Psoas muscle (tissue), 8 donors: ENCODE measurements around the gene USP30. TPM values are rescaled to one million over a fixed set of nuclear protein-coding genes. Genes with fewer than 3 reads are reported as not detected.

ENCODE experiments used
- ATAC-seq, 4 donors: fragments of 200-7000 bp; cut with Tn5 transposase; one replicate each; pipeline ENCODE4 v1.9.1; 2020; ENCODE audit warnings: moderate library complexity in 3 of 4, mild to moderate bottlenecking in 2 of 4
- DNase-seq, 2 donors: peaks; one replicate each; pipeline ENCODE4 v3.0.0-alpha.2; 2020
- H3K27ac ChIP-seq: fragments of 200-600 bp; one replicate; pipeline ENCODE4 v1.8.0; 2022
- H3K27me3 ChIP-seq, 3 donors: fragments of 200-600 bp in 1 of 3; one replicate each; pipeline versions ENCODE4 v1.6.1 to v1.8.0; 2013 to 2022; ENCODE audit warnings: low read length in 2 of 3, mild to moderate bottlenecking in 2 of 3, moderate library complexity in 1 of 3; ENCODE audit not compliant: insufficient read depth in 3 of 3
- H3K36me3 ChIP-seq, 2 donors: fragments of 200-600 bp in 1 of 2; one replicate each; pipeline versions ENCODE4 v1.6.1 to v1.8.0; 2013 to 2022; ENCODE audit warnings: low read depth in 1 of 2, mild to moderate bottlenecking in 1 of 2, moderate library complexity in 1 of 2; ENCODE audit not compliant: insufficient read depth in 1 of 2
- H3K4me1 ChIP-seq: fragments of 200-600 bp; one replicate; pipeline ENCODE4 v1.8.0; 2022
- H3K4me3 ChIP-seq: fragments of 200-600 bp; one replicate; pipeline ENCODE4 v1.8.0; 2022; ENCODE audit warnings: mild to moderate bottlenecking
- H3K9me3 ChIP-seq: fragments of 200-600 bp; one replicate; pipeline ENCODE4 v1.8.0; 2022
- CTCF ChIP-seq: fragments of 200-600 bp; IDR thresholded peaks from one replicate; pipeline ENCODE4 v1.8.0; 2022; ENCODE audit warnings: antibody characterized with exemption
- WGBS, 3 donors: extraction: QIAGEN DNeasy Blood & Tissue Kit; methylation state at CpG; one replicate each; pipeline versions ENCODE4 v1.1.6 to v1.1.7; 2013; 5-methylcytosine and 5-hydroxymethylcytosine counted together
- intact Hi-C, 2 donors: fragments of 100-400 bp; cut with DNase I; formaldehyde crosslinking; loops; one replicate each; pipeline versions ENCODE4 v1.11.0 to v1.14.2; 2022
- polyA plus RNA-seq, 3 donors: library from polyadenylated mRNA; stranded (reverse); fragments of 200-250 nt; gene quantifications; one replicate each; pipeline ENCODE4 v1.2.3, GENCODE V29; 2013
- total RNA-seq, 4 donors: library from RNA; stranded (reverse); fragmentation: NEBNext Ultra II Directional in 2 of 4; extraction: Animal tissue kit (Norgen Biotek cat#: 25700) in 2 of 4; gene quantifications; one replicate each; pipeline versions ENCODE4 v1.2.1 to v1.2.4, GENCODE V29; 2021 to 2023
- donor health status: healthy with polysubstance abuse.
- donor health status: DM: no; HTN: no; CAD: no; lungs with moderate emphysema.
- donor health status: Bipolar disorder and iron deficiency.
- donor health status: healthy.
- donor health status: DM: yes; HTN: yes; CAD: no.
- donor health status: DM: no; HTN: no; CAD: no.
- donor health status: DM: no; HTN: no; CAD: no.
- donor health status: DM: yes; HTN: yes; CAD: no.

Gene USP30
- total and polyA plus RNA-seq, 7 donors = 4.7 to 14.6 (median 10.9) TPM

GRCh38 chr12:109121346-109121880 is 69.0 kb downstream of the USP30 start:
- ATAC-seq (no peak), DNase-seq (no peak)
- Histone ChIP-seq H3K4me1 (peaks cover 54% of the 10 kb centered on the region), H3K27ac (peak overlapping the region; percentile 96), H3K9me3 (no peaks in the 10 kb centered on the region), H3K4me3 (no peak overlapping the region), H3K36me3 (peaks cover 0 to 14% of the 10 kb centered on the region in 2 donors), H3K27me3 (no peaks in the 10 kb centered on the region)
- TF ChIP-seq CTCF = no peak
- intact Hi-C loops = no loop called here
- WGBS, 3 donors = 78 to 100% (median 93%) methylated on average over 3 of the region's 3 CpGs

GRCh38 chr12:109124878-109125648 is 72.7 kb downstream of the USP30 start:
- no peak for DNase-seq
- intact Hi-C loops = no loop called here
- peaks cover 81% of the 10 kb centered on the region for H3K4me1 ChIP-seq
- peaks cover 0 to 19% of the 10 kb centered on the region in 2 donors for H3K36me3 ChIP-seq
- 47 to 58% (median 49%) methylated on average over 12 of the region's 12 CpGs for WGBS, 3 donors
- H3K27ac ChIP-seq = peak overlapping the region; percentile 96
- H3K4me3 ChIP-seq = peak overlapping the region; percentile 29
- peak; percentile 40 to 67 (median 62) for ATAC-seq
- H3K27me3 ChIP-seq = no peaks in the 10 kb centered on the region
- no peaks in the 10 kb centered on the region for H3K9me3 ChIP-seq
- no peak for TF ChIP-seq CTCF

DNA sequence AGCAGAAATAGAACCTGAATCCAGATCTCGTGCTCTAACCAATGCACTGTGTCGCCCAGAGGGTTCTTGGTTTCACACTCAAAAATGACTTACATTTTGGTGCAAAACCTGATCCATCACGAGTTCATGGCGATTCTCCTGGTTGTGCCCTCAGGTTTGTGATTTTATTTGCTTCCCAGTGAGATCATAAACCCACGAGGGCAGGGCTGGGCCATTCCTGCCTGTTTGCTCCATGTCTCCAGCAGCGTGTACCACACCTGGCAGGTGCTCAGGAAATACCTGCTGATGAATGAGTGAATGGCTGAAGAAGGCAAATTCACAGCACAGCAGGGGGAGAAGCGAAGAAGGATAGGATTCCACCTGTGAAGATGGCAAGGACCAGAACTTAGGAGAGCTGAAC is 73.4 kb downstream of the USP30 start:
- 81 to 91% (median 85%) methylated on average over 7 of the region's 7 CpGs for WGBS, 3 donors
- Histone ChIP-seq H3K36me3 (peaks cover 0 to 19% of the 10 kb centered on the region in 2 donors), H3K9me3 (no peaks in the 10 kb centered on the region), H3K27me3 (no peaks in the 10 kb centered on the region), H3K27ac (peak overlapping the region; percentile 96), H3K4me1 (peaks cover 83% of the 10 kb centered on the region), H3K4me3 (no peak overlapping the region)
- DNase-seq = no peak
- ATAC-seq = no peak
- intact Hi-C loops = no loop called here
- TF ChIP-seq CTCF = no peak

- no peaks in the 10 kb centered on the region for H3K9me3 ChIP-seq
- H3K27me3 ChIP-seq = no peaks in the 10 kb centered on the region
- DNase-seq (no peak), ATAC-seq (no peak)
- intact Hi-C loops = no loop called here
- H3K4me3 ChIP-seq = no peak overlapping the region
- peaks cover 75% of the 10 kb centered on the region for H3K4me1 ChIP-seq
- 63 to 78% (median 68%) methylated on average over 3 of the region's 3 CpGs for WGBS, 3 donors
- peaks cover 0 to 14% of the 10 kb centered on the region in 2 donors for H3K36me3 ChIP-seq
- TF ChIP-seq CTCF = no peak
- peak overlapping the region; percentile 96 for H3K27ac ChIP-seq
Observed at GRCh38 chr12:109126784-109127183, 74.4 kb downstream of the USP30 start.
